Fibroblast of pulmonary artery (primary cell): ENCODE results near the gene ARHGAP10.

ENCODE experiments used
- DNase-seq: peaks from one replicate; pipeline ENCODE4 v3.0.0-alpha.2; 2010; ENCODE audit warnings: low read depth
- H3K4me3 ChIP-seq: replicated peaks from 2 replicates; pipeline ENCODE4 v1.5.1; 2011; ENCODE audit warnings: low read depth, mild to moderate bottlenecking, control low read depth, low read length, moderate library complexity
- TF ChIP-seq, protein P1 (sequence below): IDR thresholded peaks from 2 replicates; pipeline ENCODE4 v1.5.1; 2011; ENCODE audit warnings: mild to moderate bottlenecking, control low read depth, low read length, inconsistent platforms; ENCODE audit errors: missing control alignments

The ARHGAP10 gene

DNA sequence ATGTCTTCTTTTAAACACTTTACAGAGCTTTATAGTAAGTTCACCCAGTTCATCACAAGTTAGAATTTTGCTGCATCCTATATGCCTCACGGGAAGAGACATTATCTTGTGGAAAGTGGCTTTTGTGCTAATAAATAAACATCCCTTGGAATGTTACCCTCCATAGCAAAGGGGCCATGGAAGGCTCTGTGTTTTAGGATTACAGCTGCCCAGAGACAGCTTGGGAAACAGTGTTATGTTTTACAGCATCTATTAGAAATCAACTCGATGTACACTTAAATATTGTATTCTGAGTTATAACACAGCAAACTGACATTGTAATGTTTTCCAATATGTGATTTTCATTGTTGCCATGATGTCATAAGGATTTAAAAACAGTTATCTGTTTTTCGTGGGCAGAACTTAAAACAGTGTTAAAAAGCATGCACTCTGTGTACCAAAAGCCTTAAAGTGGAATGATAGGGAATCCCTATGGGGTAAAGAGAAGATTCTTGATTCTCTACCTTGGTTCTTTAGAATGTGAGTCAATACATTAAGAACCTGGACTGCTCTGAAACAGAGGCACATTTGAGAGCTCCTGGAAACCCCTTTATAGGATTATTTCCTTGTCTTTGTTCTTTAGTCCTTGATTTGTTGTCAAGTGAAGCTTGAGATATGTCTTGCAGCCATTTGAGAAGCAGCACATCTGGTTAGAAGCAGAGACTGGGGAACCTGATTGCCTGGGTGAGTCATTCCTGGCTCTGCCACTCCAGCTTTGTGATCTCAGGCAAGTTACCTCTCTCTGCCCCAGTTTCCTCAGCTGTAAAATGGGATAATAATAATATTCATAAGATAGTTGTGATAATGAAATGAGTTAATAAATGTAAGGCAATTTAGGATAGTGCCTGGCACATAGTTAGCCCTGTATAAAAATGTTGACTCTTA, 41.6 kb downstream of the ARHGAP10 start:
- peak; percentile 51 for DNase-seq
- H3K4me3 ChIP-seq = no peak overlapping the region
- TF ChIP-seq, protein P1, sequence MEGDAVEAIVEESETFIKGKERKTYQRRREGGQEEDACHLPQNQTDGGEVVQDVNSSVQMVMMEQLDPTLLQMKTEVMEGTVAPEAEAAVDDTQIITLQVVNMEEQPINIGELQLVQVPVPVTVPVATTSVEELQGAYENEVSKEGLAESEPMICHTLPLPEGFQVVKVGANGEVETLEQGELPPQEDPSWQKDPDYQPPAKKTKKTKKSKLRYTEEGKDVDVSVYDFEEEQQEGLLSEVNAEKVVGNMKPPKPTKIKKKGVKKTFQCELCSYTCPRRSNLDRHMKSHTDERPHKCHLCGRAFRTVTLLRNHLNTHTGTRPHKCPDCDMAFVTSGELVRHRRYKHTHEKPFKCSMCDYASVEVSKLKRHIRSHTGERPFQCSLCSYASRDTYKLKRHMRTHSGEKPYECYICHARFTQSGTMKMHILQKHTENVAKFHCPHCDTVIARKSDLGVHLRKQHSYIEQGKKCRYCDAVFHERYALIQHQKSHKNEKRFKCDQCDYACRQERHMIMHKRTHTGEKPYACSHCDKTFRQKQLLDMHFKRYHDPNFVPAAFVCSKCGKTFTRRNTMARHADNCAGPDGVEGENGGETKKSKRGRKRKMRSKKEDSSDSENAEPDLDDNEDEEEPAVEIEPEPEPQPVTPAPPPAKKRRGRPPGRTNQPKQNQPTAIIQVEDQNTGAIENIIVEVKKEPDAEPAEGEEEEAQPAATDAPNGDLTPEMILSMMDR = no peak

DNA sequence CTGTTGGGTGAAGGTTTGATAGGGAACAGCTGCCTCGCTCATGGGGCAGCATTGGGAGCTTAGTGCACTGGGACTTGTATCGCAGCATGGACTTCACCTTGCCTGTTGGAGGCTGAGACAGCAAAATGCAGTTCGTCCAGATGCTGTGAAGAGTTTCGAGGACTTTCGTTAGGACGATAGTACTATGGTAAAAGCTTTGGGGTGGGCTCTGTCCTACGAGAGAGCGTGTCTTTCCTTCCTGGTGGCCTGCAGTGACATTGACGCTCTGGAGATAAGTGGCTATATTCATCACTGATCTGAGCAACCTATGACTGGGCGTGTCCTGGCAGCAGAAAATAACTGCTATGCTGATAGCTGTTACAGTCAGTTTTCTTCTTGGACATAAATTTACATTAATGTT, 44.8 kb downstream of the ARHGAP10 start:
- TF ChIP-seq, protein P1 = no peak
- DNase-seq = no peak
- H3K4me3 ChIP-seq = no peak overlapping the region

DNA sequence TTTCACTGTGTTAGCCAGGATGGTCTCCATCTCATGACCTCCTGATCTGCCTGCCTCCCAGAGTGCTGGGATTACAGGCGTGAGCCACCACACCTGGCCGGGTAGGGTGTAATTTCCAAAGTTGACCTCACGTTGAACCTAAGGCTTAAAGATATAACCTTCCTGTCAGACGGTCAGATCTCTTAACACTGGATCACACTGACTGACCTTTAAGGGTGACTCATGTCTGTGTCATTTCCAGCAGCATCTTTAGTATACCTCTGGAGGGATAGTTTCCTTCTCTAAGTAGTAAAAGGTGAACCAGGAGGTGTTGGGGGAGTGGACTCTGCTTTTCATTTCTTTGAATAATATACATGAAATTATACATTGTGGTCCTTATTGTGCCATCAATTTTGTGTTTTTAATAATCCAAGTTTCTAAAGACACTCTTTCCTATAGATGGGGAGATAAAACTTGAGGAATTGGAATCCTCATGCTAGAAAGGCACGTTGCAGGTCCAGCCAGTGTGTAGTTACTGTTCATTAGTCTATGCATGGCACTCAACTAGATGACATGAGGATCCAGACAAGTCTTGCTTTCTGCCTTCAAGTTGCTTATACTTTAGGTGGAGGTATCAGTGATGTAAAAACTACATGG, 45.7 kb downstream of the ARHGAP10 start:
- TF ChIP-seq, protein P1 = no peak
- DNase-seq = no peak

DNA sequence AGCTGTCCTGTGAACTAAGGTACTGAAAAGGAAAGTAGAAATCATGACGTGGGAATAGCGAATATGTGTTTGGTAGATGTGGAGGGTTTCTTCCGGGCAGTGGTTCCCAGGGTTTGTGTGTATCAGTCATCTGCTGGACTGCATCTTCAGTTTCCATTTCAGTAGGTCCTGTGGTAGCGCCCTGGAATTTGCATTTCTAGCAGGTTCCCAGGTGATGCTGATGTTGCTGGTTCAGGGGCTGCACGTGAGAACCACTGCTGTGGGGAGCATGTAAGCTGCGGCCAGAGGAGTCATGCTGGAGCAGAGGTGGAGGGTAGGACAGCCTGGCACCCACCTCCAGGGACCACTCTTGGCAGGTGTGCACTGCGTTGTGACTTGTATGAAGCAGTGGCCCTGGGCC, 47.1 kb downstream of the ARHGAP10 start:
- no peak overlapping the region for H3K4me3 ChIP-seq
- TF ChIP-seq, protein P1 = no peak
- no peak for DNase-seq

More for the DNA sequence above, 45.7 kb downstream of the ARHGAP10 start:
- no peak overlapping the region for H3K4me3 ChIP-seq

DNA sequence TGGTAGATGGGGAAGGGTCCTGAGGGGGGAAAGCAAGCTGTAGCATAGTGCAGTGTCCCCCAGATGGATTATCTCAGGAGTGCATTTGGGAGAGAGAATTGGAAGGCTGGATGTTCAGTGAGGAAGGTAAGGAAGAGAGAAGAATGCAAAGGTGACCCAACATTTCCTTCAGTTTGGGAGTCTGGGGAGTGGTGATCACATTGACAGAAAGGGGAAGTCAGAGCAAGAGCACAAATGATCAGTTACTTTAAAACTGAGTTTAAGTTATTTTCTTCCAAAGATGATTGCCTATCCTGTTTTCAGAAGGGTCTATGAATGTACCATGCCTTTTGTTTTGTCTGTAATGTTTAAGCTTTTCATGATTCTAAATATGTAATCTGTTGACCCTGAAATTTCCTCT, 47.6 kb downstream of the ARHGAP10 start:
- TF ChIP-seq, protein P1 = no peak
- no peak for DNase-seq
- H3K4me3 ChIP-seq = no peak overlapping the region

DNA sequence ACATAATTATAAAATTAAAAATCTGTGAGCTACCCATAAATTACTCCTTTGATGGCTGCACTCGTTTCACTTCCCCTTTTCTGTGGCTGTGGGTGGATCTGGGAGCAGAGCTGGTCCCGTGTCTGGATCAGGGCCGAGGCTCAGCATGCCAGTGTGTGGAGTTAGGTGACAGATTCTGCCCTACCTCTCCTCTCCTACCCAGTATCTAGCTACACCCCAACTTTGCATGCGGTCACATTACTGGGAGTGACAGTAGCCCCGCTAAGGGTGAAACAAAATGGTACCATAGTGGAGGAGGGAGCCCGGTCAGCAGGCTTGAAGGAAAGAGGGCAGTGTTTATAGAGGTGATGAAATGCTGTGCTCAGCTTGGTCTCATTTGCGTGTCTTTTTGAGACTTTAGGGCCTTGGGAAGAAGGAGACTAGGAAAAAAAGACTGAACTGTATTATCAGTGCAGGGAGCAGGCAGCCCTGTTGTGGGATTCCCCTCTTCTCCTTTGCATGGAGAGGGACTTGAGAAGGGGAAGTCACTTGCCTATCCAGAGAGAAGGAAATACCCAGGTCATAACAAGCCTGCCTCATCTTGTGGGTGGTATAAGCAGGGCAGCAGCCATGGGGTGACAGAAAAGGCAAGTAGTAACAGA, 48.4 kb downstream of the ARHGAP10 start:
- H3K4me3 ChIP-seq = no peak overlapping the region
- TF ChIP-seq, protein P1 = no peak
- DNase-seq = no peak
